OCI-LY1 (cell line): Measurements from ENCODE around the gene TRIP12.
"Not testable (repeated sequence)": the region's sequence is repeated elsewhere in the genome, so short reads cannot be mapped to it uniquely, and the experiment has no call there.

Experiments
- H2AFZ ChIP-seq: fragments of 200-600 bp; sonication (generic), shearing (Covaris generic); 2 replicates; pipeline ENCODE4 v1.6.0; 2014; ENCODE audit warnings: antibody characterized with exemption, mild to moderate bottlenecking, low read length
- H3F3A ChIP-seq: fragments of 200-600 bp; sonication (generic), shearing (Covaris generic); 2 replicates; pipeline ENCODE4 v1.6.0; 2014; ENCODE audit warnings: mild to moderate bottlenecking, antibody characterized with exemption, low read length, moderate library complexity; ENCODE audit not compliant: insufficient read depth
- H3K27ac ChIP-seq: fragments of 200-600 bp; sonication (generic); 2 replicates; pipeline ENCODE4 v1.5.1; 2014; ENCODE audit warnings: low read length, mixed run types, mild to moderate bottlenecking, low read depth; ENCODE audit not compliant: poor library complexity, severe bottlenecking
- H3K27me3 ChIP-seq: fragments of 200-600 bp; sonication (generic); 2 replicates; pipeline ENCODE4 v1.6.0; 2014; ENCODE audit warnings: antibody characterized with exemption, mild to moderate bottlenecking, low read length, moderate library complexity; ENCODE audit not compliant: insufficient read depth
- H3K36me3 ChIP-seq: fragments of 200-600 bp; sonication (generic); 2 replicates; pipeline ENCODE4 v1.6.1; 2014; ENCODE audit warnings: mild to moderate bottlenecking, antibody characterized with exemption, low read length, moderate library complexity, mixed read lengths; ENCODE audit not compliant: insufficient read depth
- H3K4me1 ChIP-seq: fragments of 200-600 bp; sonication (generic); 2 replicates; pipeline ENCODE4 v1.5.1; 2014; ENCODE audit warnings: mild to moderate bottlenecking, low read length, moderate library complexity; ENCODE audit not compliant: insufficient read depth, severe bottlenecking
- H3K4me2 ChIP-seq: fragments of 200-600 bp; sonication (generic), shearing (Covaris generic); 2 replicates; pipeline ENCODE4 v1.6.1; 2014; ENCODE audit warnings: low read length
- H3K4me3 ChIP-seq: fragments of 200-600 bp; sonication (generic); 2 replicates; pipeline ENCODE4 v1.5.1; 2014; ENCODE audit warnings: low read length, low read depth, mild to moderate bottlenecking, mixed read lengths; ENCODE audit not compliant: poor library complexity, severe bottlenecking
- H3K79me2 ChIP-seq: fragments of 200-600 bp; shearing (Covaris generic); 2 replicates; pipeline ENCODE4 v1.6.1; 2016; ENCODE audit warnings: mixed run types, low read length, mixed read lengths; ENCODE audit not compliant: insufficient read depth
- H3K9ac ChIP-seq: fragments of 200-600 bp; sonication (generic), shearing (Covaris generic); 2 replicates; pipeline ENCODE4 v1.6.1; 2014; ENCODE audit warnings: mild to moderate bottlenecking, low read length, mixed read lengths
- H3K9me2 ChIP-seq: fragments of 200-600 bp; sonication (generic), shearing (Covaris generic); 2 replicates; pipeline ENCODE4 v1.6.1; 2014; ENCODE audit warnings: low read depth, mild to moderate bottlenecking, low read length, mixed read lengths
- H3K9me3 ChIP-seq: fragments of 200-600 bp; shearing (Covaris generic); 2 replicates; pipeline ENCODE4 v1.6.1; 2014; ENCODE audit warnings: low read length, mixed read lengths
- H4K20me1 ChIP-seq: fragments of 200-600 bp; sonication (generic), shearing (Covaris generic); 2 replicates; pipeline ENCODE4 v1.6.0; 2016; ENCODE audit warnings: mild to moderate bottlenecking, low read length; ENCODE audit not compliant: insufficient read depth
- EZH2 ChIP-seq: fragments of 200-600 bp; sonication (generic), shearing (Covaris generic); IDR thresholded peaks from 2 replicates; pipeline ENCODE4 v1.8.0; 2017; ENCODE audit warnings: borderline replicate concordance, mixed run types, mild to moderate bottlenecking, antibody characterized with exemption, low read length, moderate library complexity, mixed read lengths
- TF ChIP-seq, protein P1 (sequence below): fragments of 200-600 bp; sonication (generic), shearing (Covaris generic); IDR thresholded peaks from 2 replicates; pipeline ENCODE4 v1.5.1; 2017; ENCODE audit warnings: mild to moderate bottlenecking, antibody characterized with exemption, low read length, moderate library complexity, mixed read lengths

TRIP12 gene

DNA sequence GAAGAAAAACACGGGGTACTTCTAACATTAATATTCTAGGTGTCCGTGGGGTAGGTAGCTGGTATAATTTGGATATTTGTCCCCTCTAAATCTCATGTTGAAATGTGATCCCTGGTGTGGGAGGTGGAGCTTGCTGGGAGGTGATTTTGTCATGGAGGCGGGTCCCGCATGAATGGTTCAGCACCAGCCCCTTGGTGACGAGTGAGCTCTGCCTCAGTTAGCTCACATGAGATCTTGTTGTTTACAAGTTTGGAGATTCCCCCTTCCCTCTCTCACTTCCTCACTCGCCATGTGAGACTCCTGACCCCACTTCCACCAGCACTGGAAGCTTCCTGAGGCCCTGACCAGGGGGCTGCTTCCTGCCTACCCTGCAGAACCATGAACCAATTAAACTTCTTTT, 172.0 kb downstream of the TRIP12 start:
- Histone ChIP-seq H3K4me1 (no peaks in the 10 kb centered on the region), H3K4me2 (no peak overlapping the region), H3K4me3 (no peak overlapping the region), H3F3A (no peaks in the 10 kb centered on the region), H3K27me3 (no peaks in the 10 kb centered on the region), H4K20me1 (no peaks in the 10 kb centered on the region), H3K79me2 (no peaks in the 10 kb centered on the region), H3K9ac (no peak overlapping the region), H2AFZ (no peak overlapping the region), H3K9me2 (no peaks in the 10 kb centered on the region), H3K9me3 (no peaks in the 10 kb centered on the region), H3K27ac (no peak overlapping the region), H3K36me3 (no peaks in the 10 kb centered on the region)
- TF ChIP-seq EZH2 = no peak
- TF ChIP-seq, protein P1, sequence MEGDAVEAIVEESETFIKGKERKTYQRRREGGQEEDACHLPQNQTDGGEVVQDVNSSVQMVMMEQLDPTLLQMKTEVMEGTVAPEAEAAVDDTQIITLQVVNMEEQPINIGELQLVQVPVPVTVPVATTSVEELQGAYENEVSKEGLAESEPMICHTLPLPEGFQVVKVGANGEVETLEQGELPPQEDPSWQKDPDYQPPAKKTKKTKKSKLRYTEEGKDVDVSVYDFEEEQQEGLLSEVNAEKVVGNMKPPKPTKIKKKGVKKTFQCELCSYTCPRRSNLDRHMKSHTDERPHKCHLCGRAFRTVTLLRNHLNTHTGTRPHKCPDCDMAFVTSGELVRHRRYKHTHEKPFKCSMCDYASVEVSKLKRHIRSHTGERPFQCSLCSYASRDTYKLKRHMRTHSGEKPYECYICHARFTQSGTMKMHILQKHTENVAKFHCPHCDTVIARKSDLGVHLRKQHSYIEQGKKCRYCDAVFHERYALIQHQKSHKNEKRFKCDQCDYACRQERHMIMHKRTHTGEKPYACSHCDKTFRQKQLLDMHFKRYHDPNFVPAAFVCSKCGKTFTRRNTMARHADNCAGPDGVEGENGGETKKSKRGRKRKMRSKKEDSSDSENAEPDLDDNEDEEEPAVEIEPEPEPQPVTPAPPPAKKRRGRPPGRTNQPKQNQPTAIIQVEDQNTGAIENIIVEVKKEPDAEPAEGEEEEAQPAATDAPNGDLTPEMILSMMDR = no peak

DNA sequence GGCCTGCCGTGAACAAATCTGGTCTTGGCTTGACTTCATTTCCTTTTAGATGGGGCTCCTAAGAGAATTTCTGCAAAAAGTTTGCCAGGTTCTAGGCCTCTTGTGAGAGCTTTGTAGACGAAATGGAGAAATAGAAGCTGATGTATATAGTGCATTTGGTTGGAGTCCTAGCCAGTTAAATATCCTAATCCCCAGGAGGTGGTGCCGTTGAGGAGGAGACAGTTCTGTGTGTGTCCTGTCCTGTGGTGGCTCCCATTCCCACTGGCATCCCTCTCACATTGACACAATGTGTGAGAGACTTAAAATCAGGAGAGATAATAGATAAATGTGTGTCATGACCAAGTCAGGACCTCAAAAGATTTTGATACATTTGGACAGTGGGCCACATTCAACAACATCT, 172.9 kb downstream of the TRIP12 start:
- H3K4me3 ChIP-seq = no peak overlapping the region
- peaks cover 6% of the 10 kb centered on the region; the same call in 1 of the 2 replicates for H3K9me3 ChIP-seq
- H3K4me2 ChIP-seq = no peak overlapping the region
- no peak overlapping the region for H2AFZ ChIP-seq
- H3K9me2 ChIP-seq = no peaks in the 10 kb centered on the region
- H4K20me1 ChIP-seq = no peaks in the 10 kb centered on the region
- no peaks in the 10 kb centered on the region for H3K27me3 ChIP-seq
- no peaks in the 10 kb centered on the region for H3K79me2 ChIP-seq
- TF ChIP-seq, protein P1 = no peak
- TF ChIP-seq EZH2 = no peak
- H3K27ac ChIP-seq = no peak overlapping the region
- no peak overlapping the region for H3K9ac ChIP-seq
- no peaks in the 10 kb centered on the region for H3F3A ChIP-seq
- no peaks in the 10 kb centered on the region for H3K4me1 ChIP-seq
- H3K36me3 ChIP-seq = no peaks in the 10 kb centered on the region

DNA sequence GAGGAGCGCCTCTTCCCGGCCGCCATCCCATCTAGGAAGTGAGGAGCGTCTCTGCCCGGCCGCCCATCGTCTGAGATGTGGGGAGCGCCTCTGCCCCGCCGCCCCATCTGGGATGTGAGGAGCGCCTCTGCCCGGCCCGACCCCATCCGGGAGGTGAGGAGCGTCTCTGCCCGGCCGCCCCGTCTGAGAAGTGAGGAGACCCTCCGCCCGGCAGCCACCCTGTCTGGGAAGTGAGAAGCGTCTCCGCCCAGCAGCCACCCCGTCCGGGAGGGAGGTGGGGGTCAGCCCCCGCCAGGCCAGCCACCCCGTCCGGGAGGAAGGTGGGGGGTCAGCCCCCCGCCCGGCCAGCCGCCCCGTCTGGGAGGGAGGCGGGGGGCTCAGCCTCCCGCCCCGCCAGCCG, 179.1 kb downstream of the TRIP12 start:
- H3K79me2 ChIP-seq = not testable (repeated sequence)

DNA sequence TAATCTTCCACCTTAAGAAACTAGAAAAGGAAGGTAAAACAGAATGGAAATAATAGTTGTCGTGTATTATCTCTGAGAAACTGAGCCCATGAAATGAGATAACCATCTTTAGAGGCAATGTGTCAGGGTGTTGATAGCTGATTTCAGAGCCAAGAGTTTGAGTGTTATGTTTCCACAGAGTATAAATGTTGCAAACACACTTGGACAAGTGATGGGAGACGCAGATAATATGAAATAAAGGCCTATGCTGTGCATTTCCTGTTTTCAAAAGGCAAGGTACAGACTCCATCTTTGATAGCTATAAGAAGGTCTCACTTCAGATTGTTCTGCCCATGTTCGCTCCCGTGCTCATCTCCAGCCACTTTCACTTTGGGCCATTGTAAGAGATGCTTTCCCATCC, 181.5 kb downstream of the TRIP12 start:
- Histone ChIP-seq H3K4me3 (no peak overlapping the region), H2AFZ (no peak overlapping the region), H3K4me1 (no peaks in the 10 kb centered on the region), H3K9me3 (peaks cover 15% of the 10 kb centered on the region; the same call in 1 of the 2 replicates), H3K36me3 (no peaks in the 10 kb centered on the region), H3K27me3 (no peaks in the 10 kb centered on the region), H3K4me2 (no peak overlapping the region), H3K79me2 (no peaks in the 10 kb centered on the region), H3F3A (no peaks in the 10 kb centered on the region), H3K9me2 (no peaks in the 10 kb centered on the region), H3K27ac (no peak overlapping the region), H3K9ac (no peak overlapping the region), H4K20me1 (no peaks in the 10 kb centered on the region)
- TF ChIP-seq, protein P1 = no peak
- TF ChIP-seq EZH2 = no peak

More for the DNA sequence above, 179.1 kb downstream of the TRIP12 start:
- not testable (repeated sequence) for H3K4me2 ChIP-seq, H2AFZ ChIP-seq, H3K36me3 ChIP-seq, H3K27ac ChIP-seq, H4K20me1 ChIP-seq, H3K4me3 ChIP-seq, H3K4me1 ChIP-seq, H3K9ac ChIP-seq, H3K9me2 ChIP-seq, H3K27me3 ChIP-seq, H3F3A ChIP-seq
- H3K9me3 ChIP-seq = peaks cover 13% of the 10 kb centered on the region; the same call in 1 of the 2 replicates
